ENCODE results near the gene NUDT2. TPM values are rescaled to one million over a fixed set of nuclear protein-coding genes. Genes with fewer than 3 reads are reported as not detected.

Gene NUDT2
- total RNA-seq, 1 donor from 2014 or later, result 19.7 TPM

DNA sequence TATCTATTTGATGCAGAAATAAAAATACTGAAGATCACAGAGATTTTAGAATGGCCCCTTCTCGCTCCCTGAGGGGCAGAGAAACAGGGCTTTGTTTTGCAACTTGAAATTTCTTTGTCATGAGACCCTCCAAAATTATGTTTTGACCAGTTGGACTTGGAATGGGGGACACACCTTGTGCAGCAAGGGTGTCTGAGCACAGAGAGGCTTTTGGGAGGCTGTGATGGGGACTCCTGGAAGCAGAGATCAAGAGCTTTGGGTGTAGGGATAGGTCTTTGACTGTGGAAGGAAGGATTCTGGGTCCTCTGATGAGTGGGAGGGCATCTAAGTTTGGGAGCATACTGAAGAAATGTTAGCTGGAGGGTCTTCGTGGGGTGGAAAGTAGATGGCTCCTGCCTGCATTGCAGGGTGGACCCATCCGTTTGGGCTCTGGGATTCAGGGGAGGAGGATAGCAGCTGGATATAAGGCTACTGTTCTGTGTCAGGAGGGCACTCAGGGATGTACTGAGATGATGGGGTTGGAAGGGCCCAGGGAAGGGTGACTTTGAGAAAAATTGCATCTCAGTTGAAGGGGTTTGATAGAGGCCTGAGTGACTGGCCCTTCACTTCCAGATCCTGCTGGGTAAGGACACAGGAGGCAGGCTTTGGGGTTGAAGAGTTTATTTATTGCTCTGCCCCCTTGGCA is 49.1 kb downstream of the NUDT2 start:
- no peak for ATAC-seq
- intact Hi-C loops (cut with DNase I), result loop anchor here (1.0 to 5.0 kb wide), 2 partner anchors 46 to 121 kb away; no protein-coding TSS in a partner anchor
- DNase-seq (ENCODE audit: missing footprints), result no peak

GRCh38 chr9:34379334-34380033 is 50.1 kb downstream of the NUDT2 start:
- intact Hi-C loops (cut with DNase I), result loop anchor here (1.0 to 5.0 kb wide), 2 partner anchors 47 to 122 kb away; no protein-coding TSS in a partner anchor
- ATAC-seq (peak; percentile 57), DNase-seq (ENCODE audit: missing footprints) (peak; percentile 94)

GRCh38 chr9:34380034-34380510 is 50.7 kb downstream of the NUDT2 start:
- intact Hi-C loops (cut with DNase I), result no loop called here
- peak; percentile 69 for DNase-seq (ENCODE audit: missing footprints)

DNA sequence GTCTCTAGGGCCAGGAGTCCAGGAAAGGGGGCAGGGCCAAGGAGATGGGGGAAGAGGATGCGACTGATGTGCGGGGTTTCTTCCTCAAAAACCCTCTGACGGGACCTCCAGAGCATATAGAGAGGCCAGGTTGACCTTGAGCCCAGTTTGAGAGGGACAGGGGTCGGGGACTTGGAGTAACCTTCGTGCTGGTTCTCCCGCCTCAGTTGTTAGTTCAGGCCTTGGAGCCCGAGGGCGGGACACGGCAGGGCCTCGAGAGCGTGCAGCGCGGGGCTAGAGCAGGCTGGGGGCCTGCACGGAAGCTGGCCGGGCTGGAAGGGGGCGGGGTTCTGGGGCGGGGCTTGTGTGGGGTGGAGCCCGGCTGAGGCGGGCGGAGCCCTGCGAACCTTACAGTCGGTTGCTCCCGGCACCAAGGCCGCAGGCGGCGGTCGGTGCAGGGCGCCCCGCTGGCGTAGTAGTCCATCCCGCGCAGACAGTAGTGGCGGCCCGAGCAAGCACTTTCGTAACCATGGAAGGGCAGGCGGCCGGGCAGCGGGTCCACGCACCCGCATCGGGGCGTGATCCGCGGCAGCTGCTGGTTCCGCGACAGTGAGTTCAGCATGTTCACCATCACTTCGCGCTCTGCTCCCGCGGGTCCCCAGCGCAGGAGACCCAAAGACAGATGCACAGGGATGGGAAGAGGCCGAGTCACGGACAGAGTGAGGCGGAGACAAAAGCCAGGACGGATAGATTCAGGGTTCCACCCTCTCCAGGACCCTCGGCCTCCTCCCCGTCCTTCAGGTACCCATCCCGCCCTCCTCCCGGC is 51.3 kb downstream of the NUDT2 start:
- ATAC-seq (peak; percentile 82), DNase-seq (ENCODE audit: missing footprints) (peak; percentile 90)
- intact Hi-C loops (cut with DNase I), result no loop called here

More at GRCh38 chr9:34380034-34380510, 50.7 kb downstream of the NUDT2 start:
- ATAC-seq, result no peak

DNA sequence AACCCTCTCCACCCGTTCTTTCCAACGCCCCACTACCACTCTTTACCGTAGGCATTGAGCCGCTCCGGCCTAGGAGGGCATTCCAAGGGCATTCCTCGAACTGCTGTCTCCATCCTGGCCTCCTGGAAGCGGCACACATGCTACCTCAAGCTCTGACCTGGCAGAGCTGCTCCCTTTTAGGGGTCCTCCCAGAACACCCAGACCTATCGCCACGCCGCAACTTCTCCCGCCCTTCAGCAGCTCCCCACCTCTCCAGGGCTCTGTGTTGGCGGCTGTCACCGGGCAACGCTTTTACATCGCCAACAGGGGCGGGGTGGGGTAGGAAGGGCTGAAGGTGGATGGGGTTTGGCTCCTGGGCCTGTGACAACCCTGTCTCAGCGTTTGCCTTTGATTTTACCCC is 52.0 kb downstream of the NUDT2 start:
- DNase-seq (ENCODE audit: missing footprints), result no peak

DNA sequence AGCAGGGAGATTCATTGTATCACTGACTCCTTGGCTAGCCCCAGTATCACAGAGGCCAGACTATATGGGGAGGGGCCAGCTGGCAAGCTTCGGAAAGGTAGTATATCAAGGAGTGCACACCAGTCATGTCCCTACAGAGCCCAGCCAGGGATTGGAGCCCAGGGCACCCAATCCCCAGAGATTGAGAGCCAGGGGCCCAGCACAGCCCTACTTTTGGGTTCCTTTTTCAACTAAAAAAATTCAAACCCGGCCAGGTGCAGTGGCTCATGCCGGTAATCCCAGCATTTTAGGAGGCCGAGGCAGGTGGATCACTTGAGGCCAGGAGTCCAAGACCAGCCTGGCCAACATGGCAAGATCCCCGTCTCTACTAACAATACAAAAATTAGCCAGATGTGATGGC is 52.7 kb downstream of the NUDT2 start:
- DNase-seq (ENCODE audit: missing footprints), result no peak
- intact Hi-C loops (cut with DNase I), result no loop called here
- ATAC-seq, result no peak

More for the DNA sequence above, 52.0 kb downstream of the NUDT2 start:
- intact Hi-C loops (cut with DNase I), result no loop called here
- ATAC-seq, result no peak

GRCh38 chr9:34382879-34383278 is 53.5 kb downstream of the NUDT2 start:
- DNase-seq (ENCODE audit: missing footprints) (no peak), ATAC-seq (no peak)
- intact Hi-C loops (cut with DNase I), result no loop called here

- no peak for DNase-seq (ENCODE audit: missing footprints)
- intact Hi-C loops (cut with DNase I), result no loop called here
Measured at GRCh38 chr9:34383904-34384303, 54.5 kb downstream of the NUDT2 start.

DNA sequence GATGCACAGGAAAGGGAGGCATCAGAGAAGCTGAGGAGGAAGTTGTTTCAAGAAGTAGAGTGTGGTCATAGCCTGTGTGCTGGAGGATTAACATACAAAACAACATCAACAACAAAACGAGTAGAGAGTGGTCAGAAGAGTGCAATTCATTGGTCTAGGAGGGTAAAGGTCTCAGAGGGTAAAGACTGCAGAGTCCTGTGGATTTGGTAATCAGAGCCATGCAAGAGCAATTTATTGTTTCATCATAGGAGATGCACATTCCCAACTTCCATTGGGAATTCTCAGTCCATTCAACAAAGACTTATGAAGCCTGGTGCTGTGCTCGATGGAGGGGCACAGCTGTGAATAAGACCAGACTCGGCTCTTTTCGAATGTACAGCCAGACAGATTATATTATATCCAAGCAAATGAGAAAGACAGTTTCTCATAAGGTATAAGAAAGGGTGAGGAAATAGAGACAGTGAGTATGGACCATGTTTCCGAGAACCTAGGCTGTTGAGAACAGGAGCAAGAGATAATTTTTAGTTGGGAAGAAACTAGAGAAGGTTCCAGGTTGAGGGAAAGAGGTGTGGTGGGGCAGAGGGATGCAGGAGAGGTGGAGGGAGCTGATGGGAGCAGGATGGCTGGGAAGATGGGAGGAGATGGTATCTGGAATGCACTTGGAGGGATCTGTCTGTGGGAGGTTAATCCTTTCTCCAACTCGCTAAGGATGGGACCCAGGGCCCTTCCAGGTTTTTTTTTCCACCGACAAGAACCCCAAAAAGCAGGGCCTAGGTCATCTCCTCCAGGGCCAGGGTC is 55.2 kb downstream of the NUDT2 start:
- DNase-seq (ENCODE audit: missing footprints) (no peak), ATAC-seq (no peak)
- intact Hi-C loops (cut with DNase I), result no loop called here

More at GRCh38 chr9:34383904-34384303, 54.5 kb downstream of the NUDT2 start:
- no peak for ATAC-seq

GRCh38 chr9:34385561-34386230 is 56.3 kb downstream of the NUDT2 start:
- intact Hi-C loops (cut with DNase I), result no loop called here
- no peak for DNase-seq (ENCODE audit: missing footprints)
- ATAC-seq, result no peak

DNA sequence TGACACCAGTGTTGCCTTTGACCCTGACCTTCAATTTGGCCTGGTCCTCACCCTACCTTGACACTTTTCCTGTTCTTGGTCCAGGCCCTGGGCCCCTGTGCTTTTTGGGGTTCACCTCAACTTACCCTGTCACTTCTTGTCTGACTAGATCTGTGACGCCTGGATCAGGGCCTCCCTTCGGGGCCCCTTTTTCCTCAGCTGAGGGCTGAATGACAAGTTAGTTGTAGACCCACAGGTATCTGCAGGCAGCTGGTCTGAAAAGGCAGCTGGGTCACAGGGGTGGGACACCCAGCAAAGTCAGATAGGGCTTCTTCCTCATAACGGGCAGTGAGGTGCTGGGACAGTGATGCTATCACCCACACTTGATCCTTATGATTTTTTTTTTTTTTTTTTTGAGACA is 57.3 kb downstream of the NUDT2 start:
- DNase-seq (ENCODE audit: missing footprints) (no peak), ATAC-seq (no peak)
- intact Hi-C loops (cut with DNase I), result no loop called here

DNA sequence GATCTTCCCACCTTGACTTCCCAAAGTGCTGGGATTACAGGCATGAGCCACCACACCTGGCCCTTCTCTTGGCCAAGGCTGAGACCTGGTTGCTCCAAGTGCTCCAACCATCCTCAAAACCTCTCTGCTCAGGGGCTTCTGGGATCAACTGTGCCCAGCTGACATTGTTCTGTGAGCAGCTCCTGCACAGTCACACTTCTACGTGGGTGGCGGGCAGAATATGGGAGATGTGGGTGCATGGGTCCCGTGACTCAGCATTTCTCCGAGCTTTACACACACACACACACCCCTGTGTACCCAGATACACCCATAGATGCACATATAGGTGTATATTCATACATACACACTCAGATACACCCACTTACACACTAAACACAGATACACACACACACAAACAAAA is 57.9 kb downstream of the NUDT2 start:
- ATAC-seq (no peak), DNase-seq (ENCODE audit: missing footprints) (no peak)
- intact Hi-C loops (cut with DNase I), result no loop called here

DNA sequence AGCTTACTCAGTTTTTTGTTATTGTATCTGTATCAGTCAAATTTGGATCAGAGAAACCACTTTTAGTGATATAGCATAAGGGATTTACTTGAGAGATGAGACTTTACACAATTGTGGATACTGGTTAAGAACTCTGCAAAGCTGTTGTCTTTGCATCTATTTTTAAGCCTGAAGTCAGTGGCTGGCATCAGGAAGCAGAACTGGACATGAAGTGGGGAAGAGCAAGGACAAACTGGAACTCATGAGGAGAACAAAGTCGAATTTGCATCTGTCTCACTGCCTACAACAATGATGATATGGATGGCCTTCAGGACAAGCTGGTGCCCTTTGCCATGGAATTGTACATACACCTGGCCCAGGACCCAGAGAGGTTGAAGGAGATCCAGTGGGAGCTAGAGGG is 63.1 kb downstream of the NUDT2 start:
- intact Hi-C loops (cut with DNase I), result no loop called here
- peak; percentile 44 for ATAC-seq
- DNase-seq (ENCODE audit: missing footprints), result no peak

Other genes starting within 250 kb of the NUDT2 start
- 17.6 TPM for gene DCAF12, start 202.9 kb upstream of the NUDT2 start, total RNA-seq
- gene UBAP1, start 150.5 kb upstream of the NUDT2 start, total RNA-seq, result 48.9 TPM
- 0.78 TPM for gene KIF24, start 301 bp upstream of the NUDT2 start, total RNA-seq
- gene MYORG, start 47.3 kb downstream of the NUDT2 start, total RNA-seq, result 9.0 TPM
- 27.2 TPM for gene FAM219A, start 129.0 kb downstream of the NUDT2 start, total RNA-seq
- not detected for gene DNAI1, start 129.2 kb downstream of the NUDT2 start, total RNA-seq
- 0.51 TPM for gene ENHO, start 193.4 kb downstream of the NUDT2 start, total RNA-seq